Brain microvascular endothelial cell (primary cell): Measurements from ENCODE around the gene ZBTB48.

Source experiments
- DNase-seq: peaks from one replicate; pipeline ENCODE4 v3.0.0-alpha.2; 2020
- H3K27ac ChIP-seq: fragments of 250-450 bp; sonication (Bioruptor Pico); 2 replicates; pipeline ENCODE4 v1.5.1; 2020; ENCODE audit warnings: mild to moderate bottlenecking, moderate library complexity
- H3K27me3 ChIP-seq: fragments of 250-450 bp; sonication (Bioruptor Pico); replicated peaks from 2 replicates; pipeline ENCODE4 v1.5.1; 2020; ENCODE audit warnings: mild to moderate bottlenecking
- H3K36me3 ChIP-seq: fragments of 250-450 bp; sonication (Bioruptor Pico); replicated peaks from 2 replicates; pipeline ENCODE4 v1.5.1; 2020; ENCODE audit warnings: mild to moderate bottlenecking
- H3K4me3 ChIP-seq: 2 replicates; pipeline ENCODE4 v1.5.1; 2011; ENCODE audit warnings: low read depth, mild to moderate bottlenecking, control low read depth, low read length, moderate library complexity
- in situ Hi-C: cut with HindIII; loops from 2 replicates; pipeline ENCODE4 v1.10.0; 2017; ENCODE audit warnings: low sequenced_read_pairs, low pct_ligation_motif_present
- TF ChIP-seq, protein P1 (sequence below): IDR thresholded peaks from 2 replicates; pipeline ENCODE4 v1.5.1; 2011; ENCODE audit warnings: low read depth, mild to moderate bottlenecking, moderate library complexity, low read length, control low read depth, inconsistent platforms; ENCODE audit errors: missing control alignments

Gene ZBTB48

GRCh38 chr1:6581561-6582305, 1.9 kb downstream of the ZBTB48 start:
- TF ChIP-seq, protein P1, sequence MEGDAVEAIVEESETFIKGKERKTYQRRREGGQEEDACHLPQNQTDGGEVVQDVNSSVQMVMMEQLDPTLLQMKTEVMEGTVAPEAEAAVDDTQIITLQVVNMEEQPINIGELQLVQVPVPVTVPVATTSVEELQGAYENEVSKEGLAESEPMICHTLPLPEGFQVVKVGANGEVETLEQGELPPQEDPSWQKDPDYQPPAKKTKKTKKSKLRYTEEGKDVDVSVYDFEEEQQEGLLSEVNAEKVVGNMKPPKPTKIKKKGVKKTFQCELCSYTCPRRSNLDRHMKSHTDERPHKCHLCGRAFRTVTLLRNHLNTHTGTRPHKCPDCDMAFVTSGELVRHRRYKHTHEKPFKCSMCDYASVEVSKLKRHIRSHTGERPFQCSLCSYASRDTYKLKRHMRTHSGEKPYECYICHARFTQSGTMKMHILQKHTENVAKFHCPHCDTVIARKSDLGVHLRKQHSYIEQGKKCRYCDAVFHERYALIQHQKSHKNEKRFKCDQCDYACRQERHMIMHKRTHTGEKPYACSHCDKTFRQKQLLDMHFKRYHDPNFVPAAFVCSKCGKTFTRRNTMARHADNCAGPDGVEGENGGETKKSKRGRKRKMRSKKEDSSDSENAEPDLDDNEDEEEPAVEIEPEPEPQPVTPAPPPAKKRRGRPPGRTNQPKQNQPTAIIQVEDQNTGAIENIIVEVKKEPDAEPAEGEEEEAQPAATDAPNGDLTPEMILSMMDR, result no peak
- Histone ChIP-seq H3K36me3 (peaks cover 2% of the 10 kb centered on the region), H3K27me3 (no peaks in the 10 kb centered on the region), H3K4me3 (no peak overlapping the region), H3K27ac (no peak overlapping the region)
- in situ Hi-C loops, result no loop called here
- no peak for DNase-seq

DNA sequence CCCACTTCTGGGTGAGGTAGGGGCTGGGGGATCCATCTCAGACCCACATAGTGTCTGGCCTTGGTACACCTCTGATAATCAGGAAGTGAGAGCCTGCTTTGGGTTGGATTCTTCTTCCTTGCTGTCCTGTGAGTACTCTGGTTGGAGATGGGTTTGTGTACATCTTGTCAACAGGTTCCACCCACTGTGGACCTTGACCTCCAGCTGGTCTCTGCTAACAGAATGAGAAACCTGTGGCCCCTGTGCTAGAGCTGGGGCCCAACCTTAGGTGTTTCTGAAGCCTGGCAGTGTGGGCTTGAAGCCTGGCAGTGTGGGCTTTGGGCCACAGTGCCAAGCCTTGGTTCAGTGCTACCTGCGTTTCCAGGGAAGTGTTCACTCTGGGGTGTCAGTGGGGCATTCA, 2.6 kb downstream of the ZBTB48 start:
- in situ Hi-C loops, result no loop called here
- H3K27ac ChIP-seq, result no peak overlapping the region
- no peaks in the 10 kb centered on the region for H3K27me3 ChIP-seq
- H3K36me3 ChIP-seq, result peaks cover 5% of the 10 kb centered on the region
- H3K4me3 ChIP-seq, result no peak overlapping the region
- TF ChIP-seq, protein P1, result no peak
- no peak for DNase-seq

DNA sequence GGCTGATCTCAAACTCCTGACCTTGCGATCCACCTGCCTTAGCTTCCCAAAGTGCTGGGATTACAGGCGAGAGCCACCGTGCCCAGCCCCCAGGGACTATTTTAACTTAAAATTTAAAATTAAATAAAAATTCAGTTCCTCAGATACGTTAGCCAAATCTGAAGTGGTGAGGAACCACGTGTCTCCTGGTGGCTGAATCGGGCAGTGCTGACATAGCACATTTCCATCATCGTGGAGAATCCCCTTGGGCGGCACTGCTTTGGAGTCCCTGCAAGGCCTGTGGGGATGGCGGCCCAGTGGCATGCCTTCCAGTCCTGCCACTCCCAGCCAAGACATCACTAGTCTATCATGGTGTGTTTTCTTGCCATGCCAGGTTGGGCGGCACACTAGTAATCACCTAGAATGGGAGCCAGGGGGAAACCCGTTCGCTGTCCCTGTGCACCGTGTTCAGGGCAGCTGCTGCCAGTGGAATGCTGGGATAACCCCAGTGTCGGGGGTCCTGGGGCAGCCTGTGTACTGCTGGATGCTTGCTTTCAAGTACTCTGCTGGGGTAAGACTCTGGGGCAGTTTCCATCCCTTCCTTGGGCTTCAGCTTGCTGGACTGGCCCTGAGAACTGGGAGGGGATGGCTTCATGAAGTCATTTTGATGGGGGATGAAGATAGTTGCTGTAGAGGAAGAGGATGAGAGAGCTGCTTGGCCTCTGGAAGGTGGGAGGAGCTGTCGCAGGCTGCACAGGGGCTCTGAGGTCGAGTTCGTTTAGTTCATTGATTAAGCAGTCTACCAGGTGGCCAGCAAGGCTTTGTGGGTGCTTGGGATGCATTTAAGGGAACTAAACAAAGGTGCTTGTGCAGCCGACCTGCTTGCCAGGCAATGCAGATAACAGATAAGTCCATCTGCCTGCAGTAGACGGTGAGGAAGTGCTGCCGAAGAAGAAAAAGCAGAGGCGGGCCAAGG, 4.6 kb downstream of the ZBTB48 start:
- no peak overlapping the region for H3K4me3 ChIP-seq
- in situ Hi-C loops, result no loop called here
- no peaks in the 10 kb centered on the region for H3K27me3 ChIP-seq
- TF ChIP-seq, protein P1, result peak; percentile 38
- no peak overlapping the region for H3K27ac ChIP-seq
- peaks cover 18% of the 10 kb centered on the region for H3K36me3 ChIP-seq
- no peak for DNase-seq

- H3K36me3 ChIP-seq, result peaks cover 26% of the 10 kb centered on the region
- DNase-seq, result no peak
- in situ Hi-C loops, result no loop called here
Measured at GRCh38 chr1:6585081-6585722, 5.4 kb downstream of the ZBTB48 start.

GRCh38 chr1:6585841-6586240, 6.0 kb downstream of the ZBTB48 start:
- no peak overlapping the region for H3K27ac ChIP-seq
- H3K27me3 ChIP-seq, result no peaks in the 10 kb centered on the region
- peaks cover 28% of the 10 kb centered on the region for H3K36me3 ChIP-seq
- H3K4me3 ChIP-seq, result no peak overlapping the region
- in situ Hi-C loops, result no loop called here
- TF ChIP-seq, protein P1, result no peak
- DNase-seq, result no peak

More at GRCh38 chr1:6585081-6585722, 5.4 kb downstream of the ZBTB48 start:
- H3K4me3 ChIP-seq, result no peak overlapping the region
- no peak overlapping the region for H3K27ac ChIP-seq
- H3K27me3 ChIP-seq, result no peaks in the 10 kb centered on the region
- TF ChIP-seq, protein P1, result no peak
